Stomach (tissue), 9 donors: Measurements from ENCODE around the gene SLC6A5. TPM values are rescaled to one million over a fixed set of nuclear protein-coding genes. Genes with fewer than 3 reads are reported as not detected.

Experiments
- DNase-seq, 2 donors: peaks; one replicate each; pipeline versions ENCODE4 v3.0.0 to v3.0.0-alpha.2; 2013 to 2019
- H3K27ac ChIP-seq, 5 donors: fragments of 200-600 bp in 4 of 5; sonication (generic) in 4 of 5; one replicate each; pipeline ENCODE4 v1.5.1; 2013 to 2019; ENCODE audit warnings: mild to moderate bottlenecking in 1 of 5, moderate library complexity in 1 of 5
- H3K27me3 ChIP-seq, 3 donors: fragments of 200-600 bp; sonication (generic); one replicate each; pipeline ENCODE4 v1.5.1; 2017 to 2019; ENCODE audit warnings: mixed run types in 1 of 3
- H3K36me3 ChIP-seq, 4 donors: fragments of 200-600 bp; sonication (generic); 1 replicate in 3 of 4; 2 replicates in 1 of 4; pipeline ENCODE4 v1.5.1; 2016 to 2019
- H3K4me1 ChIP-seq, 4 donors: fragments of 200-600 bp; sonication (generic); one replicate each; pipeline ENCODE4 v1.5.1; 2016 to 2019
- H3K4me3 ChIP-seq, 4 donors: fragments of 200-600 bp; sonication (generic) in 3 of 4; one replicate each; pipeline ENCODE4 v1.5.1; 2016 to 2019; ENCODE audit warnings: mild to moderate bottlenecking in 1 of 4
- H3K9me3 ChIP-seq, 4 donors: fragments of 200-600 bp; sonication (generic); one replicate each; pipeline ENCODE4 v1.5.1; 2016 to 2019
- EP300 ChIP-seq: sonication (generic); formaldehyde crosslinking; IDR thresholded peaks from one replicate; pipeline ENCODE4 v1.6.1; 2017; ENCODE audit warnings: antibody characterized with exemption
- POLR2A ChIP-seq, 4 donors: fragments of 450-650 bp; IDR thresholded peaks; one replicate each; pipeline ENCODE4 v1.6.1; 2016; ENCODE audit warnings: antibody characterized with exemption in 4 of 4, control low read depth in 2 of 4, mild to moderate bottlenecking in 1 of 4, moderate library complexity in 1 of 4
- POLR2AphosphoS5 ChIP-seq, 3 donors: sonication (generic); formaldehyde crosslinking; IDR thresholded peaks; one replicate each; pipeline ENCODE4 v1.6.1; 2016; ENCODE audit warnings: antibody characterized with exemption in 3 of 3
- WGBS, 5 donors: extraction: QIAGEN DNeasy Blood & Tissue Kit in 3 of 5; methylation state at CpG; one replicate each; pipeline versions ENCODE4 v1.1.5 to v1.1.7; 2013 to 2018; 5-methylcytosine and 5-hydroxymethylcytosine counted together
- intact Hi-C: fragments of 100-400 bp; cut with DNase I; formaldehyde crosslinking; loops from one replicate; pipeline ENCODE4 v1.15.1; 2023; ENCODE audit warnings: low total_unique reads
- polyA plus RNA-seq, 3 donors: library from polyadenylated mRNA; stranded (reverse); fragments of 200-250 nt; gene quantifications; one replicate each; pipeline ENCODE4 v1.2.3, GENCODE V29; 2013
- total RNA-seq, 5 donors: library from RNA; depleted of rRNA; stranded (reverse); fragments of >200 nt; gene quantifications; one replicate each; pipeline versions ENCODE4 v1.1.0 to v1.2.3, GENCODE V29; 2014 to 2016
- TF ChIP-seq, protein P1 (sequence below), 7 experiments: fragments of 450-650 bp in 4 of 7; fragments of 200-600 bp in 3 of 7; sonication (generic) in 3 of 7; IDR thresholded peaks; one replicate each; pipeline ENCODE4 v1.5.1; 2016 to 2019; ENCODE audit warnings: antibody characterized with exemption in 7 of 7, control low read depth in 2 of 7, mild to moderate bottlenecking in 1 of 7
- donor health status: healthy with polysubstance abuse.
- donor health status: Bipolar disorder and iron deficiency.
- donor health status: healthy.

SLC6A5 gene
- total and polyA plus RNA-seq, 8 donors, result not detected

DNA sequence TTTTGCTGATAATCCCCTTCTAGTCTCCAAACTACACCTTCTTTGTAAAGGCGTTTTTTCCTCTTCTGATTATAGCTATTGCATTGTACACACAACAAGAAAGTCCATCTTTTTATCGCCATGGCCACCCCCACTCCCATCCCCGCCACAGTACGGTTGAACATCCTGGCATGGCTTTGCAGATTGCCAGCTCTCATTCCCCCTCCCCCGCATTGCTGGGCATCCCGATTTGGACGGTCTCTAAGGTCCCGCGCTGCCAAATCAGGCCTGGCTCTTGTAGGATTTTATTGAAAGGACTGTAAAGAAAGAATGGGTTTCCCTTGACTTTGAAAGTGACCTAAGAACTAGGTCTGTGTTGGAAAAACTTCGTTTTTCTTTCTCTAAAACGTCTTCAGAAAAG, 916 bp upstream of the SLC6A5 start:
- no peak overlapping the region for H3K4me3 ChIP-seq
- intact Hi-C loops, result no loop called here
- WGBS, 5 donors, result 5 to 10% (median 7%) methylated on average over 11 of the region's 11 CpGs
- TF ChIP-seq POLR2AphosphoS5 (IDR thresholded peaks at IDR 0.05), result no peak
- TF ChIP-seq, protein P1, sequence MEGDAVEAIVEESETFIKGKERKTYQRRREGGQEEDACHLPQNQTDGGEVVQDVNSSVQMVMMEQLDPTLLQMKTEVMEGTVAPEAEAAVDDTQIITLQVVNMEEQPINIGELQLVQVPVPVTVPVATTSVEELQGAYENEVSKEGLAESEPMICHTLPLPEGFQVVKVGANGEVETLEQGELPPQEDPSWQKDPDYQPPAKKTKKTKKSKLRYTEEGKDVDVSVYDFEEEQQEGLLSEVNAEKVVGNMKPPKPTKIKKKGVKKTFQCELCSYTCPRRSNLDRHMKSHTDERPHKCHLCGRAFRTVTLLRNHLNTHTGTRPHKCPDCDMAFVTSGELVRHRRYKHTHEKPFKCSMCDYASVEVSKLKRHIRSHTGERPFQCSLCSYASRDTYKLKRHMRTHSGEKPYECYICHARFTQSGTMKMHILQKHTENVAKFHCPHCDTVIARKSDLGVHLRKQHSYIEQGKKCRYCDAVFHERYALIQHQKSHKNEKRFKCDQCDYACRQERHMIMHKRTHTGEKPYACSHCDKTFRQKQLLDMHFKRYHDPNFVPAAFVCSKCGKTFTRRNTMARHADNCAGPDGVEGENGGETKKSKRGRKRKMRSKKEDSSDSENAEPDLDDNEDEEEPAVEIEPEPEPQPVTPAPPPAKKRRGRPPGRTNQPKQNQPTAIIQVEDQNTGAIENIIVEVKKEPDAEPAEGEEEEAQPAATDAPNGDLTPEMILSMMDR (IDR thresholded peaks at IDR 0.05), result no peak
- peaks cover 22 to 98% (median 76%) of the 10 kb centered on the region in 3 donors for H3K27me3 ChIP-seq
- no peak for DNase-seq
- peaks cover 0 to 10% (median 0%) of the 10 kb centered on the region in 4 donors for H3K9me3 ChIP-seq
- H3K27ac ChIP-seq, result no peak overlapping the region
- H3K4me1 ChIP-seq, result peaks cover 0 to 28% (median 10%) of the 10 kb centered on the region in 4 donors
- no peaks in the 10 kb centered on the region for H3K36me3 ChIP-seq

DNA sequence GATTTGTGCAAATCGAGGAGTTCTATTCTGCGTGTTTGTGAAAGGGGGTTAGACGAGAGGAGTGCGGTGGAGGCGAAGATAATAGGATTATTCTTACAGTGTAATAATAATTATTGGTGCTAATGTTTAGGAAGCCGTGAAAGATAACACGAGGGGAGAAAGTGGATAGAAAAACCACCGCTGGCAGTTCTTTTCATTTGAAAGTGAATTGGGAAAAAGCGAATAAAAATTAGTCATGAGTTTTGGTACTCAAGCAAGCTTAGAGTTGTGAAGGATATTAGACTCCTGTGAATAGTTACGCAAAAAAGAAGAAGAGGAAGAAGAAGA, 575 bp downstream of the SLC6A5 start:
- Histone ChIP-seq H3K9me3 (peaks cover 0 to 10% (median 0%) of the 10 kb centered on the region in 4 donors), H3K4me3 (no peak overlapping the region), H3K4me1 (peaks cover 0 to 34% (median 12%) of the 10 kb centered on the region in 4 donors), H3K27me3 (peaks cover 33 to 100% (median 91%) of the 10 kb centered on the region in 3 donors), H3K36me3 (no peaks in the 10 kb centered on the region), H3K27ac (no peak overlapping the region)
- WGBS, 5 donors, result 16 to 23% (median 21%) methylated on average over 10 of the region's 10 CpGs
- no peak for DNase-seq
- TF ChIP-seq EP300 (no peak), POLR2A (IDR thresholded peaks at IDR 0.05) (no peak), POLR2AphosphoS5 (IDR thresholded peaks at IDR 0.05) (no peak)
- TF ChIP-seq, protein P1 (IDR thresholded peaks at IDR 0.05), result no peak
- intact Hi-C loops, result loop anchor here (10.0 kb wide), 1 partner anchor 215 kb away; the partner anchor contains the start of gene PRMT3

DNA sequence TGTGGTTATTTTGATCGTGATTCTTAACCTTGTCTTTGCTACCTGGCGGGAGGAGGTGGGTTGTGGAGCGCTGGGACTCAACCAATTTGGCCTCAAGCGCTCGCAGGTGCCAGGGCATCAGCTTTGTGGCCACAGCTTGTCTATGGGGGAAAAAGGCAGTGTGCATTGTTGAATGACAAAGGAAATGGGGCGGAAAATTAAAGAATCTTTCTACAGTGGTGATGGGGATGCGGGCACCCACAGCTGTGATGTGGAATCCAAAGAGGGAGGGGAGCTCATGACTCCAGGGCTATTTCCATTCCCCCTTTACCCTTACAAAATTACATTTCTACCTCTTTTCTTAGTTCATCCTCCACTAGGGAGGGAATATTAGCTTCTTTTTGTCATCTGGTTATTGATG, 1.1 kb downstream of the SLC6A5 start:
- 13 to 21% (median 17%) methylated on average over 7 of the region's 7 CpGs for WGBS, 5 donors
- peaks cover 33 to 100% (median 92%) of the 10 kb centered on the region in 3 donors for H3K27me3 ChIP-seq
- no peak overlapping the region for H3K27ac ChIP-seq
- no peak for TF ChIP-seq EP300
- TF ChIP-seq POLR2AphosphoS5 (IDR thresholded peaks at IDR 0.05), result no peak
- TF ChIP-seq, protein P1 (IDR thresholded peaks at IDR 0.05), result no peak
- no peak for TF ChIP-seq POLR2A (IDR thresholded peaks at IDR 0.05)
- intact Hi-C loops, result loop anchor here (10.0 kb wide), 1 partner anchor 216 kb away; the partner anchor contains the start of gene PRMT3
- H3K36me3 ChIP-seq, result no peaks in the 10 kb centered on the region
- no peak overlapping the region for H3K4me3 ChIP-seq
- H3K4me1 ChIP-seq, result peaks cover 0 to 39% (median 14%) of the 10 kb centered on the region in 4 donors
- peaks cover 0 to 10% (median 0%) of the 10 kb centered on the region in 4 donors for H3K9me3 ChIP-seq
- no peak for DNase-seq

DNA sequence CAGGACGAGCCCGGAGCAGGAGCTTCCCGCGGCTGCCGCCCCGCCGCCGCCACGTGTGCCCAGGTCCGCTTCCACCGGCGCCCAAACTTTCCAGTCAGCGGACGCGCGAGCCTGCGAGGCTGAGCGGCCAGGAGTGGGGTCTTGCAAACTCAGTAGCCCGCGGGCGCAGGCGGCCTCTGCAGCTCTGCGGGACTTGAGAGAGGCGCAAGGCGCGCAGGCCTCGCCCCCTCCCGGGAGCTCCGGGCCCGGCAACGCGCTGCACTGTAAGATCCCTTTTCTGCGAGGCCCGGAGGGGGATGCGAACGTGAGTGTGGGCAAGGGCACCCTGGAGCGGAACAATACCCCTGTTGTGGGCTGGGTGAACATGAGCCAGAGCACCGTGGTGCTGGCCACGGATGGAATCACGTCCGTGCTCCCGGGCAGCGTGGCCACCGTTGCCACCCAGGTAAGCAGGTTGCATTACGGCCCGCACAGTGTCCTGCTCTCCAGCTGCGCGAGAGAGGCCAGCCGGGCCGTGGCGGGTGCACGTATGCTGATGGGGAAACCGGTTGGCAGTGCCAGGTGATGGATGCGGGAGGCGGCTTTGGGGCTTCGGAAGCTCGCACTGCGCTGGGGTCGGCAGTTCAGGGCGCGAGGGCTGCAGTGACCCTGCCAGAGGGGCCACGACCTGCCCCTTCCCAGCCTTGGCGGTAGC, 2.0 kb downstream of the SLC6A5 start:
- peaks cover 33 to 100% (median 92%) of the 10 kb centered on the region in 3 donors for H3K27me3 ChIP-seq
- 4 to 8% (median 6%) methylated on average over 18 to 63 of the region's 63 CpGs for WGBS, 5 donors
- H3K9me3 ChIP-seq, result peaks cover 0 to 10% (median 0%) of the 10 kb centered on the region in 4 donors
- no peak for DNase-seq
- no peak overlapping the region for H3K27ac ChIP-seq
- TF ChIP-seq POLR2AphosphoS5 (IDR thresholded peaks at IDR 0.05) (no peak), POLR2A (IDR thresholded peaks at IDR 0.05) (no peak), EP300 (no peak)
- TF ChIP-seq, protein P1 (IDR thresholded peaks at IDR 0.05), result no peak
- intact Hi-C loops, result loop anchor here (10.0 kb wide), 1 partner anchor 217 kb away; the partner anchor contains the start of gene PRMT3
- H3K36me3 ChIP-seq, result no peaks in the 10 kb centered on the region
- no peak overlapping the region for H3K4me3 ChIP-seq
- peaks cover 0 to 39% (median 15%) of the 10 kb centered on the region in 4 donors for H3K4me1 ChIP-seq
